LNCAP (cell line): ENCODE data around the gene KATNB1.

ENCODE experiments used
- TF ChIP-seq, protein P1 (sequence below): fragments of 450-650 bp; IDR thresholded peaks from 2 replicates; pipeline ENCODE4 v1.5.1; 2017; ENCODE audit warnings: mild to moderate bottlenecking

Gene KATNB1

DNA sequence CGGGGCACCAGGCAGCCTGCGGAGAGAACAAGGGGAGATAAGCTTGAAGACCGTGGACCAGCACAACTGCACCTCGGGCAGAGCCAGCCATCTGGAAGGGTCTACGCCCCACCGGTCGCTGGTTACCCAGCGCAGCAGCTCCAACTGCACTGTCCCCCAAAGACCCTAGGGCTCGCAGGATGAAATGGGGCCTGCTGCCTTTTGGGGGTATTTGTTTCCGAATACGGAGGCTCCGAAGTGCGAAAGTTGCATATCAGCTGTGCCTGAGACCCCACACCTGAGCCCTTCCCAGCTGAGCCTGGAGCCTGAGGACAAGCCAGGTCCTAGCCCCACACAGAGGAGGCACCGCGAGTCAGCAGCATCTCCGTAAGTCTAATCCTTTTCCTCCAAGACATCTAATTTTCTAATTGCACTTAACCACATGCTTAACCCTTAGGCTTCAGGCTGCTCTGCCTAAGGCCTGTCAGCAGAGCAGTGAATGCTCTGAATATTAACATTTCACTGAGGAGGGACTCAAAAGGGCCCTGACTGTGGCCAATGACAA, 62.8 kb downstream of the KATNB1 start:
- TF ChIP-seq, protein P1, sequence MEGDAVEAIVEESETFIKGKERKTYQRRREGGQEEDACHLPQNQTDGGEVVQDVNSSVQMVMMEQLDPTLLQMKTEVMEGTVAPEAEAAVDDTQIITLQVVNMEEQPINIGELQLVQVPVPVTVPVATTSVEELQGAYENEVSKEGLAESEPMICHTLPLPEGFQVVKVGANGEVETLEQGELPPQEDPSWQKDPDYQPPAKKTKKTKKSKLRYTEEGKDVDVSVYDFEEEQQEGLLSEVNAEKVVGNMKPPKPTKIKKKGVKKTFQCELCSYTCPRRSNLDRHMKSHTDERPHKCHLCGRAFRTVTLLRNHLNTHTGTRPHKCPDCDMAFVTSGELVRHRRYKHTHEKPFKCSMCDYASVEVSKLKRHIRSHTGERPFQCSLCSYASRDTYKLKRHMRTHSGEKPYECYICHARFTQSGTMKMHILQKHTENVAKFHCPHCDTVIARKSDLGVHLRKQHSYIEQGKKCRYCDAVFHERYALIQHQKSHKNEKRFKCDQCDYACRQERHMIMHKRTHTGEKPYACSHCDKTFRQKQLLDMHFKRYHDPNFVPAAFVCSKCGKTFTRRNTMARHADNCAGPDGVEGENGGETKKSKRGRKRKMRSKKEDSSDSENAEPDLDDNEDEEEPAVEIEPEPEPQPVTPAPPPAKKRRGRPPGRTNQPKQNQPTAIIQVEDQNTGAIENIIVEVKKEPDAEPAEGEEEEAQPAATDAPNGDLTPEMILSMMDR, result no peak

DNA sequence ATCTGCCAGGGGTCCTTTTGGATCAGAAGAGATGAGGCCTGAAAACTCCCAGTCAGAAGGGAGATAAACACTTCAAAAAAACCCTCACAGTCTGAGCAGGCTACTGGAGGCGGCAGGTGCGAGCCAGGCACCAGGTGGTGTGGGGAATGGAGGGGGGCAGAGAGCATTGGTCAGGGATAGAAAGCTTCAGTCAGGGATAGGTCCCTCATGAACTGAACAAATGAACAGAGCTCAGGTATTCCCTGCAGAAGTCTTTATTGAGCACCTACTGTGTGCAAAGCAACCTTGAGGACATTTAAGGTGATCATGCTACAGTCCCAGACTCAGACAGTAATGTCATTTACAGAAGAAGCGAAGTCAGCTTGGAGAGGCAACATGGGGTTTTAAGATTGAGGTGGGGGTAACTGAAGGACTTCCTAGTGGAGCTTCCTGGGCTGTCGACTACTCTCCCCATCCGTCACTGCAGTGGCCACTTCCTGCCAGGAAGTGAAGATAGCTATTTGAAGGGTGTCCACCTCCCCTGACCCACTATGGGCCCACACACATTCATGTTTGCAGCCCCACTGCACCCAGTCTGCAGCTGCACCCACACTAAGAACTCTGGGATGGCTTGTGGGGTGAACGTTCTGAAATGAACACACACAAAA, 63.5 kb downstream of the KATNB1 start:
- TF ChIP-seq, protein P1, result no peak

DNA sequence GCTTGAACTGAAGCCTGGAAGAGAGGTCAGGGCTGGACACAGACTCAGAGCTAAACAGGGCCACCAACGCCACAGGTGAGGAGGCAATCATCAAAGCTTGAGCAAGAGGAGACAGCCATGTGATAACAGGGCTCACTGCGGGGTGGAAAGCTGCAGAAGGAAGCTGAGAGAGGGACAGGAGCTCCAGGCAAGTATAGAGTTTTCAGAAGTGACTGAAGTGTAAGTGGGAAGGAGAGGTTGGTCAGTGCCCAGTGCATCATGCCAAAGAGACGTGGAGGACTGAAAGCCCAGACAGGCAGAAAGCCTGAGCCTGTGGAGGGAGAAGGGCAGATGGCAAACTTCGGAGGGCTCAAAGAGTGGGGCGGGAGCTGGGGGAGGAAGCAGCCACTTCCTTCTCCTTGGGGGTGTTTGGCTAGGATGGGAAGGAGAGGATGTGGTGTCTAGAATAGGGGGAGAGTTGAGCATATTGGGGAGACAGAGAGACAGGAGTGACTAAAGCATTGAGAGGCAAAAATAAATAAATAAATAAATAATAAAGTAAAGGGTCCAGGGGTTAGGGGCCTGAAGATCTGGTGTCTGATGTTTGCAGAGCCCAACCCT, 64.1 kb downstream of the KATNB1 start:
- TF ChIP-seq, protein P1, result no peak

DNA sequence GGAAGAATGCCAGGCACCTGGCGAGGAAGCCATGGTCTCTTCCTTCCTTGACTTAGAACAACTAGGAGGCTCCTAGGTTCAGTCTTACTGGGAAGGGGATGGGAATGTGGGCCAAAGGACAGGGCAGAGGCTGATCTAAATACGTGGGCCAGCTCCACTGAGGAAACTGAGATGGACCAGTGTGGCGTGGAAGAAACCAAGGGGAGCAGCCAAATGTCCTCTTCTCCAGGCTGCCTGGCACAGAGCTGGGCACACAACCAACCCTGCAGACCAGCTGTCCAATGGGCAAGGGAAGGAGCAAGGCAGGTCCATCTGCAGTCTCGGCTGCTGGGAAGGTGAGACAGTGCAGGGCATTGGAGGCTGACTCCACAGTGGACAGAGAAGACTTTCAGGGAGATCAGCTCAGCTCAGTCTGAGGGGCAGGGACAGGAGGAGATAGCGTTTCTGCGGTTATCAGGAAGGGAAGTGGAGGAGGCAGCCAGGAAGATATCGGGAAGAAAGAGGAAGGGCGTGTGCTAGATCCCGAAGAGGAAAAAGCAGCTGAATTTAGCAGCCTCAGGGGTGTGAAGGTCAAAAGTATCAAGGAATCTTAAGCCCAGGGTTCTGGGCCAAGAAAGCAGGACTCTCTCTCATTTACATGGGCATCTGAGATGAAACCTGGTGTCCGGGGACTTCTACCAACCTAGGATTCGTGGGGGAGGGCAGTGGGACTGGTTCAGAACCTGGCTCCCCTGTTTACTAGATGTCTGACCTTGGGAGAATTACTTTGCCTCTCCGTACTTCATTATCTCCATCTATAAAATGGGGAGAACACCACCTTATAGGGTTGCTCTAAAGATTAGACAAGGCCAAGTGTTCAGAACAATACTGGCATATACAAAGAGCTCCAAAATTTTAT, 64.9 kb downstream of the KATNB1 start:
- TF ChIP-seq, protein P1, result no peak

DNA sequence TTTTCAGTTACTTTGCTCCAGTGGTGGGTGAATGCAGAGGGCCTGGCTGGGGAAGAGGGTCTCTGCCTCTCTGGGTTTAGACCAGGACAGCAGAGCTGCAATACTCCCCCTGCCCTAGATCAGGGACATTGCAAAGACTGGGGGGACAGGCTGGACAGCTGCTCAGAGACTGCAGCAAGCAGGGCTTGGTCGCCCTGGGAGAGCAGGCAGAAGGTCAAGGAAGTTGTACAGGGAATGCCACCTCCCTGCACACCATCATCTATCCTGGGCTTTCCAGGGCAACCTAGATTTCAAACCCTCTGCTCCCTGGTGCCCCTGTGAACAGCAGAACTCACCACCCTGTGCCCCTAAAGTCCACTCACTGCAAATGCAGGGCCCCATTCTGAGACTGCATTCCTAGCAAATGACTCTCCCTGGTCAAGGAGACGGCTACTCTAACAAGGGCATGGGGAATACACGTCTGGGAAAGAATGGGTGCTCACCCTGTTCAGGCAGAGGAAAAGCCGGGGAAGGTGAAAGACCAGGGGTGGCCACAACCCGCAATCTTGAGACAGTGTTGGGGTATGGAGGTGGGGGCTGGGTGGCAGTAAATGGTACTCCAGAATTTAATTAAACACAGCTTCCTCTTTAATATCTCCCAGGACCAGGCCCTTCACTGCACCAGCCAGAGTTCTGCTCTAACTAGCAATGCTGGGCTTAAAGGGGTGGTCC, 65.7 kb downstream of the KATNB1 start:
- TF ChIP-seq, protein P1, result no peak

DNA sequence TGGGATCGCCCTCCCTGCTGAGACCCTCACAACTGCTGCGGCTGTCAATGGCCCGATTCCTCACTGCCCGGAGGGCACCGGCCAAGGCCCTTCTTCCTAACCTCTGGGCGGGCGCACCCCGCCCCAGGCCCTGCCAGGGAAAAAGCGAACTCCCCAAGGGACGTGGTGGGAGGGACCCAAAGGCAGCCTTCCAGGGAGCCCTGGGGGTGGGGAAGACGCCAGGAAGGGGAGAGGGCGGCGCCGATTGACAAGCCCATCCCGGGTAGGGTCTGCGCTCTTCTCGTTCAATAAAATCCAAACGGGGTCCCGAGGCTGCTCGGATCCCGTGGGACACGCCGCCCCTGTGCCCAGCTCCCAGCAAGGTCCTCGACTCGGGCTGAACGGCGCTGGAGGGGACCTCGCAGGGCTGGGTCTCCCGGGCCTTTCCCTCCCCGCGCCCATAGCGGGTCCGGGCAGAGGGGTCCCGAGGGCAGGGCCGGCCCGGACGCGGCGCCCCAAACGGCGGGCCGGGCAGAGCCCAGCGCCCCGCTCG, 66.3 kb downstream of the KATNB1 start:
- TF ChIP-seq, protein P1, result no peak
